NB4 (cell line): ENCODE results near the gene MBNL1.

Experiments used
- MAX ChIP-seq: IDR thresholded peaks from 2 replicates; pipeline ENCODE4 v1.6.1; 2011; ENCODE audit warnings: low read depth, low read length
- POLR2A ChIP-seq: IDR thresholded peaks from 2 replicates; pipeline ENCODE4 v1.6.1; 2011; ENCODE audit warnings: mild to moderate bottlenecking; ENCODE audit not compliant: insufficient read length; ENCODE audit errors: extremely low read depth
- TF ChIP-seq, protein P1 (sequence below): IDR thresholded peaks from one replicate; pipeline ENCODE4 v1.5.1; 2012; ENCODE audit warnings: low read depth, low read length

GRCh38 chr3:152454076-152454875 is 185.5 kb downstream of the MBNL1 start:
- TF ChIP-seq, protein P1, sequence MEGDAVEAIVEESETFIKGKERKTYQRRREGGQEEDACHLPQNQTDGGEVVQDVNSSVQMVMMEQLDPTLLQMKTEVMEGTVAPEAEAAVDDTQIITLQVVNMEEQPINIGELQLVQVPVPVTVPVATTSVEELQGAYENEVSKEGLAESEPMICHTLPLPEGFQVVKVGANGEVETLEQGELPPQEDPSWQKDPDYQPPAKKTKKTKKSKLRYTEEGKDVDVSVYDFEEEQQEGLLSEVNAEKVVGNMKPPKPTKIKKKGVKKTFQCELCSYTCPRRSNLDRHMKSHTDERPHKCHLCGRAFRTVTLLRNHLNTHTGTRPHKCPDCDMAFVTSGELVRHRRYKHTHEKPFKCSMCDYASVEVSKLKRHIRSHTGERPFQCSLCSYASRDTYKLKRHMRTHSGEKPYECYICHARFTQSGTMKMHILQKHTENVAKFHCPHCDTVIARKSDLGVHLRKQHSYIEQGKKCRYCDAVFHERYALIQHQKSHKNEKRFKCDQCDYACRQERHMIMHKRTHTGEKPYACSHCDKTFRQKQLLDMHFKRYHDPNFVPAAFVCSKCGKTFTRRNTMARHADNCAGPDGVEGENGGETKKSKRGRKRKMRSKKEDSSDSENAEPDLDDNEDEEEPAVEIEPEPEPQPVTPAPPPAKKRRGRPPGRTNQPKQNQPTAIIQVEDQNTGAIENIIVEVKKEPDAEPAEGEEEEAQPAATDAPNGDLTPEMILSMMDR = no peak
- TF ChIP-seq POLR2A (no peak), MAX (no peak)
